Measurements from ENCODE around the gene GALNT3. TPM values are rescaled to one million over a fixed set of nuclear protein-coding genes. Genes with fewer than 3 reads are reported as not detected.

GALNT3 gene
- total RNA-seq: 56.7 and 59.5 TPM in 2 replicates

GRCh38 chr2:165793779-165794535, at the start of gene GALNT3:
GALNT3 (minus strand) TSS chr2:165794247; CDS start chr2:165770700, 23,547 bp downstream.
- FAIRE-seq: no peak
- no peaks in the 10 kb centered on the region for H3K27me3 ChIP-seq (ENCODE audit: control insufficient read depth, insufficient read depth, low read length)
- TF ChIP-seq CTCF (IDR thresholded peaks at IDR 0.05; ENCODE audit: insufficient read depth, low read length, severe bottlenecking): no peak
- peak within 1 kb of the TSS; percentile 98 for H3K4me3 ChIP-seq (ENCODE audit: low read depth, low read length)
- H3K36me3 ChIP-seq (ENCODE audit: control insufficient read depth, insufficient read depth, low read length): no peaks in the 10 kb centered on the region
- peak; percentile 81 for DNase-seq (ENCODE audit: low read depth)

GRCh38 chr2:165843351-165843750, 49.3 kb upstream of the GALNT3 start:
- FAIRE-seq: no peak
- TF ChIP-seq CTCF (IDR thresholded peaks at IDR 0.05; ENCODE audit: insufficient read depth, low read length, severe bottlenecking): no peak

GRCh38 chr2:165840333-165840958, 46.4 kb upstream of the GALNT3 start:
- Histone ChIP-seq H3K27me3 (ENCODE audit: control insufficient read depth, insufficient read depth, low read length) (no peaks in the 10 kb centered on the region), H3K4me3 (ENCODE audit: low read depth, low read length) (no peak overlapping the region), H3K36me3 (ENCODE audit: control insufficient read depth, insufficient read depth, low read length) (no peaks in the 10 kb centered on the region)
- no peak for FAIRE-seq
- no peak for TF ChIP-seq CTCF (IDR thresholded peaks at IDR 0.05; ENCODE audit: insufficient read depth, low read length, severe bottlenecking)
- no peak for DNase-seq (ENCODE audit: low read depth)

More at GRCh38 chr2:165843351-165843750, 49.3 kb upstream of the GALNT3 start:
- DNase-seq (ENCODE audit: low read depth): no peak
- Histone ChIP-seq H3K36me3 (ENCODE audit: control insufficient read depth, insufficient read depth, low read length) (no peaks in the 10 kb centered on the region), H3K4me3 (ENCODE audit: low read depth, low read length) (no peak overlapping the region), H3K27me3 (ENCODE audit: control insufficient read depth, insufficient read depth, low read length) (no peaks in the 10 kb centered on the region)

GRCh38 chr2:165839610-165840009, 45.6 kb upstream of the GALNT3 start:
- FAIRE-seq (no peak), DNase-seq (ENCODE audit: low read depth) (peak; percentile 62)
- TF ChIP-seq CTCF (IDR thresholded peaks at IDR 0.05; ENCODE audit: insufficient read depth, low read length, severe bottlenecking): no peak

GRCh38 chr2:165837122-165837521, 43.1 kb upstream of the GALNT3 start:
- H3K36me3 ChIP-seq (ENCODE audit: control insufficient read depth, insufficient read depth, low read length): no peaks in the 10 kb centered on the region
- H3K27me3 ChIP-seq (ENCODE audit: control insufficient read depth, insufficient read depth, low read length): no peaks in the 10 kb centered on the region
- no peak overlapping the region for H3K4me3 ChIP-seq (ENCODE audit: low read depth, low read length)
- FAIRE-seq (no peak), DNase-seq (ENCODE audit: low read depth) (peak; percentile 80)
- no peak for TF ChIP-seq CTCF (IDR thresholded peaks at IDR 0.05; ENCODE audit: insufficient read depth, low read length, severe bottlenecking)

More at GRCh38 chr2:165839610-165840009, 45.6 kb upstream of the GALNT3 start:
- no peaks in the 10 kb centered on the region for H3K36me3 ChIP-seq (ENCODE audit: control insufficient read depth, insufficient read depth, low read length)
- H3K4me3 ChIP-seq (ENCODE audit: low read depth, low read length): no peak overlapping the region
- H3K27me3 ChIP-seq (ENCODE audit: control insufficient read depth, insufficient read depth, low read length): no peaks in the 10 kb centered on the region
